HCT116 (cell line): ENCODE results near the gene CRHR2. TPM values are rescaled to one million over a fixed set of nuclear protein-coding genes. Genes with fewer than 3 reads are reported as not detected.

ENCODE experiments used
- ATAC-seq: fragments of 200-7000 bp; cut with Tn5 transposase; 2 replicates; pipeline ENCODE4 v1.9.1; 2020; ENCODE audit warnings: mild to moderate bottlenecking, moderate library complexity
- BruUV-seq: library from RNA; stranded (reverse); fragments of 400-500 nt; replicated peaks from 2 replicates; lab custom pipeline; 2021; lab: Mats Ljungman, UMichigan
- CTCF ChIA-PET: fragments of 300-600 bp; sonication (Branson Sonifier 250); formaldehyde crosslinking; loops from one replicate; lab custom pipeline; 2021; ENCODE audit warnings: antibody characterized with exemption; lab: Charles Lee
- POLR2A ChIA-PET: fragments of 300-600, 350-600 bp; sonication (Branson Sonifier 250); formaldehyde crosslinking; loops from one replicate; lab custom pipeline; 2021; ENCODE audit warnings: antibody characterized with exemption; lab: Charles Lee
- RAD21 ChIA-PET, 2 experiments: fragments of 300-600 bp; sonication (Branson Sonifier 250); formaldehyde crosslinking; loops; one replicate each; lab custom pipeline; 2023; ENCODE audit warnings: low total read pairs in 2 of 2; ENCODE audit not compliant: uncharacterized antibody in 2 of 2, unreplicated experiment in 2 of 2, low non-redundant PET in 1 of 2; lab: Charles Lee
- DNase-seq: peaks from one replicate; pipeline ENCODE4 v3.0.0-alpha.2; 2010; ENCODE audit warnings: low read depth, low spot score
- H2AFZ ChIP-seq: fragments of 200-600 bp; shearing (Covaris generic), sonication (generic); 2 replicates; pipeline ENCODE4 v1.6.1; 2017; ENCODE audit warnings: low read depth, mixed run types, mixed read lengths, antibody characterized with exemption, low read length; ENCODE audit not compliant: poor library complexity, severe bottlenecking
- H3K27ac ChIP-seq: 2 replicates; pipeline ENCODE4 v1.5.1; 2012; ENCODE audit warnings: low read depth, low read length
- H3K27me3 ChIP-seq: fragments of 200-600 bp; sonication (generic); 2 replicates; pipeline ENCODE4 v1.6.1; 2016; ENCODE audit warnings: mixed run types, low read length, mixed read lengths; ENCODE audit not compliant: insufficient read depth
- H3K36me3 ChIP-seq, 2 experiments: fragments of 200-500 bp in 1 of 2; fragments of 200-600 bp in 1 of 2; sonication (Bioruptor generic) in 1 of 2; sonication (generic) in 1 of 2; 2 replicates each; pipeline versions ENCODE4 v1.5.1 to v1.6.1; 2014 to 2016; ENCODE audit warnings: low read length in 2 of 2, inconsistent platforms in 1 of 2, mixed read lengths in 1 of 2, mixed run types in 1 of 2; ENCODE audit not compliant: insufficient read depth in 2 of 2, control insufficient read depth in 1 of 2
- H3K4me1 ChIP-seq, 2 experiments: fragments of 200-600 bp in 1 of 2; sonication (generic) in 1 of 2; 2 replicates each; pipeline versions ENCODE4 v1.5.1 to v1.6.1; 2012 to 2017; ENCODE audit warnings: low read length in 2 of 2, inconsistent platforms in 1 of 2, mild to moderate bottlenecking in 1 of 2, mixed read lengths in 1 of 2, mixed run types in 1 of 2, moderate library complexity in 1 of 2; ENCODE audit not compliant: insufficient read depth in 2 of 2, control insufficient read depth in 1 of 2
- H3K4me2 ChIP-seq: fragments of 200-600 bp; sonication (generic); 2 replicates; pipeline ENCODE4 v1.6.1; 2017; ENCODE audit warnings: mixed run types, low read length, mixed read lengths
- H3K4me3 ChIP-seq, 2 experiments: fragments of 200-600 bp in 1 of 2; sonication (generic) in 1 of 2; replicated peaks in 1 of 2; 2 replicates each; pipeline ENCODE4 v1.5.1; 2011 to 2016; ENCODE audit warnings: low read length in 2 of 2, control low read depth in 1 of 2, low read depth in 1 of 2, mild to moderate bottlenecking in 1 of 2, mixed read lengths in 1 of 2, mixed run types in 1 of 2
- H3K79me2 ChIP-seq: fragments of 200-600 bp; sonication (generic); 2 replicates; pipeline ENCODE4 v1.6.1; 2017; ENCODE audit warnings: mild to moderate bottlenecking, mixed run types, low read length, moderate library complexity, mixed read lengths; ENCODE audit not compliant: insufficient read depth
- H3K9ac ChIP-seq: fragments of 200-600 bp; sonication (generic); 2 replicates; pipeline ENCODE4 v1.6.1; 2016; ENCODE audit warnings: low read length, mixed read lengths
- H3K9me2 ChIP-seq: fragments of 200-600 bp; sonication (generic), shearing (Covaris generic); 2 replicates; pipeline ENCODE4 v1.6.1; 2017; ENCODE audit warnings: mixed run types, mild to moderate bottlenecking, moderate library complexity; ENCODE audit not compliant: insufficient read depth
- H3K9me3 ChIP-seq, 2 experiments: fragments of 200-500 bp in 1 of 2; fragments of 200-600 bp in 1 of 2; sonication (Bioruptor generic) in 1 of 2; sonication (generic) in 1 of 2; 2 replicates each; pipeline ENCODE4 v1.6.1; 2014 to 2017; ENCODE audit warnings: low read length in 2 of 2, mixed read lengths in 2 of 2, inconsistent platforms in 1 of 2, low read depth in 1 of 2, mild to moderate bottlenecking in 1 of 2, mixed run types in 1 of 2, moderate library complexity in 1 of 2; ENCODE audit not compliant: control insufficient read depth in 1 of 2, insufficient read depth in 1 of 2
- H4K20me1 ChIP-seq: fragments of 200-600 bp; sonication (generic), shearing (Covaris generic); 2 replicates; pipeline ENCODE4 v1.6.1; 2017; ENCODE audit warnings: mixed run types, mild to moderate bottlenecking, moderate library complexity; ENCODE audit not compliant: insufficient read depth
- ATF3 ChIP-seq: IDR thresholded peaks from 2 replicates; pipeline ENCODE4 v1.6.1; 2012
- CBX3 ChIP-seq: IDR thresholded peaks from 2 replicates; pipeline ENCODE4 v1.6.1; 2012; ENCODE audit warnings: low read depth
- CEBPB ChIP-seq: IDR thresholded peaks from 2 replicates; pipeline ENCODE4 v1.6.1; 2012; ENCODE audit warnings: low read depth
- EGR1 ChIP-seq: IDR thresholded peaks from 2 replicates; pipeline ENCODE4 v1.6.1; 2012; ENCODE audit warnings: low read depth
- POLR2AphosphoS5 ChIP-seq: IDR thresholded peaks from 2 replicates; pipeline ENCODE4 v1.6.1; 2011; ENCODE audit warnings: mild to moderate bottlenecking, low read depth, low read length, moderate library complexity
- RAD21 ChIP-seq: IDR thresholded peaks from 2 replicates; pipeline ENCODE4 v1.6.1; 2012; ENCODE audit warnings: low read depth, mild to moderate bottlenecking
- REST ChIP-seq: IDR thresholded peaks from 2 replicates; pipeline ENCODE4 v1.6.1; 2012; ENCODE audit warnings: low read depth
- SIN3A ChIP-seq: IDR thresholded peaks from 2 replicates; pipeline ENCODE4 v1.6.1; 2012; ENCODE audit warnings: low read depth
- SP1 ChIP-seq: IDR thresholded peaks from 2 replicates; pipeline ENCODE4 v1.6.1; 2012; ENCODE audit warnings: low read depth
- SRF ChIP-seq: IDR thresholded peaks from 2 replicates; pipeline ENCODE4 v1.6.1; 2012; ENCODE audit warnings: low read depth
- TCF7L2 ChIP-seq: IDR thresholded peaks from 2 replicates; pipeline ENCODE4 v1.7.0; 2011; ENCODE audit warnings: borderline replicate concordance, inconsistent platforms; ENCODE audit not compliant: insufficient read depth, insufficient read length; ENCODE audit errors: extremely low read depth
- YY1 ChIP-seq: IDR thresholded peaks from 2 replicates; pipeline ENCODE4 v1.6.1; 2011; ENCODE audit warnings: low read length, low read depth, moderate library complexity, mild to moderate bottlenecking; ENCODE audit not compliant: insufficient replicate concordance; ENCODE audit errors: extremely low read depth
- ZNF274 ChIP-seq: fragments of 200-500 bp; sonication (Bioruptor generic); IDR thresholded peaks from 2 replicates; pipeline ENCODE4 v1.6.1; 2014; ENCODE audit warnings: mild to moderate bottlenecking, low read depth, low read length, inconsistent platforms
- intact Hi-C: fragments of 100-400 bp; cut with micrococcal nuclease; formaldehyde crosslinking; loops from 2 replicates; pipeline ENCODE4 v1.10.0; 2022
- total RNA-seq: library from RNA; stranded (reverse); gene quantifications from one replicate; pipeline ENCODE4 v1.2.1, GENCODE V29; 2021; ENCODE audit not compliant: unreplicated experiment
- TF ChIP-seq, protein P1 (sequence below): IDR thresholded peaks from 2 replicates; pipeline ENCODE4 v1.6.1; 2012

Gene CRHR2
- total RNA-seq, 1 experiment from 2014 or later, result not detected

- ChIA-PET RAD21 (no interaction called here), POLR2A (no interaction called here)
- Histone ChIP-seq H3K9ac (no peak overlapping the region), H3K36me3 (no peaks in the 10 kb centered on the region), H3K27ac (no peak overlapping the region), H3K79me2 (no peaks in the 10 kb centered on the region), H4K20me1 (no peaks in the 10 kb centered on the region), H3K4me3 (no peak overlapping the region), H3K27me3 (peaks cover 4% of the 10 kb centered on the region; the same call in 1 of the 2 replicates), H2AFZ (no peak overlapping the region)
- no peak for DNase-seq
- intact Hi-C loops, result no loop called here
- no TSS peak for BruUV-seq
- no peak for TF ChIP-seq ZNF274
- no peak for TF ChIP-seq TCF7L2
- TF ChIP-seq, protein P1, sequence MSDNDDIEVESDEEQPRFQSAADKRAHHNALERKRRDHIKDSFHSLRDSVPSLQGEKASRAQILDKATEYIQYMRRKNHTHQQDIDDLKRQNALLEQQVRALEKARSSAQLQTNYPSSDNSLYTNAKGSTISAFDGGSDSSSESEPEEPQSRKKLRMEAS, result no peak
- TF ChIP-seq EGR1, result no peak
- TF ChIP-seq REST, result no peak
- TF ChIP-seq ATF3, result no peak
- TF ChIP-seq YY1, result no peak
- no peak for TF ChIP-seq RAD21
- TF ChIP-seq SIN3A, result no peak
- no peak for TF ChIP-seq SRF
- no peak for TF ChIP-seq POLR2AphosphoS5
- no peak for TF ChIP-seq CBX3
- no peak for TF ChIP-seq SP1
- no peak for TF ChIP-seq CEBPB
- TF ChIP-seq, all 23 proteins: peak for 0
- H3K9me3 ChIP-seq, result peaks cover 0 to 4% of the 10 kb centered on the region in 2 experiments; a peak in 1 of 4 replicates
- no peaks in the 10 kb centered on the region for H3K4me1 ChIP-seq
- CTCF ChIA-PET, result no interaction called here
- no peak overlapping the region for H3K4me2 ChIP-seq
- no peaks in the 10 kb centered on the region for H3K9me2 ChIP-seq
- ATAC-seq, result no peak
These were observed 40.4 kb upstream of the CRHR2 start for GRCh38 chr7:30722671-30723070.
